ENCODE data around the gene MPL. TPM values are rescaled to one million over a fixed set of nuclear protein-coding genes. Genes with fewer than 3 reads are reported as not detected.

Gene MPL
- total and polyA plus RNA-seq, 4 donors = 0.03 to 1.0 TPM; not detected in 2

- no peak for TF ChIP-seq MAX (IDR thresholded peaks at IDR 0.05)
These were observed 39.2 kb downstream of the MPL start (continued) for GRCh38 chr1:43376723-43377235.

GRCh38 chr1:43377831-43378230, 40.2 kb downstream of the MPL start:
- H3K27ac ChIP-seq (ENCODE audit: low read depth in 1 of 2, low read length in 2 of 2) = no peak overlapping the region
- H3K4me1 ChIP-seq (ENCODE audit: control insufficient read depth in 4 of 4, insufficient read depth in 4 of 4, low read length in 3 of 4) = peaks cover 0 to 23% (median 18%) of the 10 kb centered on the region in 4 donors
- H3K9ac ChIP-seq (ENCODE audit: low read depth in 1 of 2, low read length in 2 of 2) = no peak overlapping the region
- H3K27me3 ChIP-seq (ENCODE audit: control insufficient read depth in 4 of 4, insufficient read depth in 4 of 4, low read length in 3 of 4) = no peaks in the 10 kb centered on the region
- H3K4me3 ChIP-seq (ENCODE audit: low read depth in 1 of 3, low read length in 3 of 3) = no peak overlapping the region
- H3K36me3 ChIP-seq (ENCODE audit: control insufficient read depth in 4 of 4, insufficient read depth in 3 of 4, low read depth in 1 of 4, low read length in 3 of 4) = peaks cover 0 to 10% (median 7%) of the 10 kb centered on the region in 4 donors
- no peak for TF ChIP-seq FOXA1 (IDR thresholded peaks at IDR 0.05)
- H3K9me3 ChIP-seq (ENCODE audit: control insufficient read depth in 4 of 4, low read length in 3 of 4) = no peaks in the 10 kb centered on the region
- WGBS = 94% methylated on average over 1 of the region's 1 CpG
- no peak for DNase-seq (ENCODE audit: low spot score)

- no peaks in the 10 kb centered on the region for H3K27me3 ChIP-seq (ENCODE audit: control insufficient read depth in 4 of 4, insufficient read depth in 4 of 4, low read length in 3 of 4)
- no peak overlapping the region for H3K9ac ChIP-seq (ENCODE audit: low read depth in 1 of 2, low read length in 2 of 2)
- 98% methylated on average over 1 of the region's 1 CpG for WGBS
- no peak for DNase-seq (ENCODE audit: low spot score)
- H3K4me1 ChIP-seq (ENCODE audit: control insufficient read depth in 4 of 4, insufficient read depth in 4 of 4, low read length in 3 of 4) = peaks cover 0 to 17% (median 10%) of the 10 kb centered on the region in 4 donors
- no peak overlapping the region for H3K4me3 ChIP-seq (ENCODE audit: low read depth in 1 of 3, low read length in 3 of 3)
- H3K9me3 ChIP-seq (ENCODE audit: control insufficient read depth in 4 of 4, low read length in 3 of 4) = no peaks in the 10 kb centered on the region
- TF ChIP-seq RAD21 (IDR thresholded peaks at IDR 0.05) = no peak
- TF ChIP-seq ATF3 (IDR thresholded peaks at IDR 0.05) = no peak
- no peak for TF ChIP-seq HNF4G (IDR thresholded peaks at IDR 0.05)
- no peak for TF ChIP-seq GABPA (IDR thresholded peaks at IDR 0.05 in 1 of 2, conservative IDR thresholded peaks at IDR 0.05 in 1 of 2)
- TF ChIP-seq NR2F2 (IDR thresholded peaks at IDR 0.05) = no peak
- TF ChIP-seq JUND (IDR thresholded peaks at IDR 0.05) = no peak
- no peak for TF ChIP-seq FOXA1 (IDR thresholded peaks at IDR 0.05)
- no peak for TF ChIP-seq FOXA2 (IDR thresholded peaks at IDR 0.05)
- TF ChIP-seq TAF1 (conservative IDR thresholded peaks at IDR 0.05) = no peak
- H3K36me3 ChIP-seq (ENCODE audit: control insufficient read depth in 4 of 4, insufficient read depth in 3 of 4, low read depth in 1 of 4, low read length in 3 of 4) = peaks cover 0 to 26% (median 18%) of the 10 kb centered on the region in 4 donors
- H3K27ac ChIP-seq (ENCODE audit: low read depth in 1 of 2, low read length in 2 of 2) = no peak overlapping the region
These were observed 41.9 kb downstream of the MPL start for GRCh38 chr1:43379476-43379875.

GRCh38 chr1:43381612-43382011, 44.0 kb downstream of the MPL start:
- WGBS = 78% methylated on average over 3 of the region's 3 CpGs
- DNase-seq (ENCODE audit: low spot score) = no peak
- no peaks in the 10 kb centered on the region for H3K27me3 ChIP-seq (ENCODE audit: control insufficient read depth in 4 of 4, insufficient read depth in 4 of 4, low read length in 3 of 4)
- no peak overlapping the region for H3K9ac ChIP-seq (ENCODE audit: low read depth in 1 of 2, low read length in 2 of 2)
- H3K9me3 ChIP-seq (ENCODE audit: control insufficient read depth in 4 of 4, low read length in 3 of 4) = no peaks in the 10 kb centered on the region
- H3K4me3 ChIP-seq (ENCODE audit: low read depth in 1 of 3, low read length in 3 of 3) = no peak overlapping the region
- peaks cover 0 to 17% (median 10%) of the 10 kb centered on the region in 4 donors for H3K4me1 ChIP-seq (ENCODE audit: control insufficient read depth in 4 of 4, insufficient read depth in 4 of 4, low read length in 3 of 4)
- peaks cover 7 to 47% (median 38%) of the 10 kb centered on the region in 4 donors for H3K36me3 ChIP-seq (ENCODE audit: control insufficient read depth in 4 of 4, insufficient read depth in 3 of 4, low read depth in 1 of 4, low read length in 3 of 4)
- TF ChIP-seq MAX (IDR thresholded peaks at IDR 0.05) (peak; percentile 16), GABPA (IDR thresholded peaks at IDR 0.05 in 1 of 2, conservative IDR thresholded peaks at IDR 0.05 in 1 of 2) (no peak)
- no peak overlapping the region for H3K27ac ChIP-seq (ENCODE audit: low read depth in 1 of 2, low read length in 2 of 2)
